GM21515 (cell line): ENCODE results near the gene ZNRF2.

Experiments
- ATAC-seq: cut with Tn5 transposase; IDR thresholded peaks from one replicate; pipeline ENCODE4 v1.9.1; 2021; ENCODE audit not compliant: unreplicated experiment

The ZNRF2 gene

DNA sequence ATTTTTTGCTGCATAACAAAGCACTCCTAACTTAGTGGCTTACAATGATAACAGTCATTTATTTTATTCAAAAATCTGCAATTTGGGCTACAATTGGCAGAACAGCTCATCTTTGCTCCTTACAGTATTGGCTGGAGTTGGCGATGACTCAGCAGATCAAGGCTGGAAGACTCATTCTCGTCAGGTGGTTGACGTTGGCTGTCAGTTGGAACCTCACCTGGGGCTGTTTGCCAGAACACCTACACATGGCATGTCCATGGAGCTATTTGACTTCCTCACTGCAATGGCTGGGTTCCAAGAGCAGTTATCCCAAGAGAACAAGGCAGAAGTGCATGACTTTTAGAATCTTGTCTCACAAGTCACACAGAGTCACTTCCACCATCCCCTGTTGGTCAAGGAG is 119.1 kb downstream of the ZNRF2 start:
- ATAC-seq = no peak

DNA sequence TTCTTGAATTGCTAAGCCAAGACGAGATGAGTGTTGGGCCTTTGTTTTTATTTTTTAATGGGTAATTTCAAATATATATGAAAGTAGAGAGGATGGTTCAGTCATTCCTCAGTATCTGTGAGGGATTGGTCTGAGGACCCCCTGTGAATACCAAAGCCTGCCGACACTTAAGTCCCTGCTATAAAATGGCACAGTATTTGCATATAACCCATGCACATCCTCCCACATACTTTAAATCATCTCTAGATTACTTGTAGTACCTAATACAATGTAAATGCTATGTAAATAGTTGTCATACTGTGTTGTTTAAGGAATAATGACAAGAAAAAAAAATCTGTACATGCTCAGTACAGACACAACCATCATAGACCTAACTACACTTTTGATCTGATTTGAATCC is 120.8 kb downstream of the ZNRF2 start:
- ATAC-seq = no peak

GRCh38 chr7:30406664-30407425 is 122.4 kb downstream of the ZNRF2 start:
- no peak for ATAC-seq

DNA sequence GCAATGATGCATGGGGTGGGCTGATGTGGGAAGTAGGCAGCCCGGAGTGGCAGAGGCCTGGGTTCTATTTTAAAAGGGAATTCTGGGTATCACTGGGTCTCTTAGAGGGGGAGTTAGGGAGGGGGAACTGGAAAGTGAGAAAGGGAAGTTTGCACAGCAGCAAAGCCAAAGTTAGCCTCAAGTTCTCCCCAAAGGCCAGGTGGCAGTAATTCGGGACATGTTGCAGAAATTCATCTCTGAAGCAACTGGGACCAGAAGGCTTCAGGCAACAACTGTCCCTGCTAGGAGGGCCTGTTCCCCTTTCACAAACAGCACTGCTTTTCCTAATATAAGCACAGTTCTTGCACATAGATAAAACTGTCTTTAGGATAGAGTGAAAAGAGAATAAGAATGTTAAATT is 126.8 kb downstream of the ZNRF2 start:
- no peak for ATAC-seq

GRCh38 chr7:30411897-30412296 is 127.5 kb downstream of the ZNRF2 start:
- ATAC-seq = no peak

DNA sequence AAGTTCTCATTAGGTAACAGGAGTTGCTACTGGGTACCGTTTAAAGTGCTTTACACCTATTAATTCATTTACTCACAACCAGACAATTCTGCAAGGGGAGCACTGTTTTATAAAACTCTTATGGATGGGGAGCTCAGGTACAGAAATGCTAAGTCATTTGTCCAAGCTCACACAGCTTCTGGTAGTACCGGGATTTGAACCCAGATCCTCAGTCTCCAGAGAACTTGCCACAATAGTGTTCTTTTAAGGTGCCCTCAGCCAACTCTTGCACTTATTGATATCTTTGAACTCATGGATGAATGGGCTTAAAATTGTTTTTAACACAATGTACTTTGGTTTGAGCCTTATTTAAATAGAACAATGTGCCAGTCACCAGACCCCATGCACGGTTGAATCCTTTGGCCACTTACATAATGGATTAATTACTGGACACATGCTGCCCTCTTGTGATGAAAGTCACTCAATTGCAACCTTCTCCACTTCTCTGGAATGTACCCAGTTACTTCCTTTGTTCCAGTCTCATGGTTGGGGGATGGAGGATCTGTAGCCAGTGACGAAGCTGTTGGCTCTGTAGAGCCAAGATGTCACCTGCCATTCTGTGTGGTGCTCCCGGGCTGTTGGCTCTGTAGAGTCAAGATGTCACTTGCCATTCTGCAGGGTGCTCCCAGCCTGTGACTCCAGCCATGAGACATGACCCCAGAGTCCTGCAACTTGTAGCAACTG is 128.5 kb downstream of the ZNRF2 start:
- ATAC-seq = no peak

DNA sequence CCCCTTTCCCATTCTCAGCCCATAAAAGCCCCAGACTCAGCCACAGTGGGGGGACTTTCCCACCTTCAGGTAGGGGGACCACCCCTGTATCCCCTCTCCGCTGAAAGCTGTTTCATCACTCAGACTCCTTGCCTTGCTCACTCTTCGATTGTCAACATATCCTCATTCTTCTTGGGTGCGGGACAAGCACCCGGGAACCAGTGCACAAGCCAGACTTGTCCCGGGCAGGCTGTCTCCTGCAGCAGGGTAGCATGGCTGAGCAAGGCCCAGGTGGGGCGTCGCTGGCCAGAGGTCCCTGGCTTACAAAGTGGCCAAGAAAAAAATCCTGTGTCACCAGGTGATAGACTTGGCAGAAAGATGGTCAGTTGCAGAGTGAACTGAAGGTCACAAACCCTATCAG is 129.5 kb downstream of the ZNRF2 start:
- no peak for ATAC-seq
